Loucy (cell line): ENCODE measurements around the gene FAM193B.

Experiments
- CTCF ChIP-seq: fragments of 200-600 bp; sonication (generic); conservative IDR thresholded peaks from 2 replicates; pipeline ENCODE4 v1.5.1; 2014; ENCODE audit warnings: mild to moderate bottlenecking, antibody characterized with exemption, low read length
- EZH2phosphoT487 ChIP-seq: fragments of 200-600 bp; IDR thresholded peaks from 2 replicates; pipeline ENCODE4 v1.6.1; 2018; ENCODE audit warnings: antibody characterized with exemption, mild to moderate bottlenecking, moderate library complexity, borderline replicate concordance

GRCh38 chr5:177476531-177477233 is 77.7 kb downstream of the FAM193B start:
- no peak for TF ChIP-seq CTCF
- TF ChIP-seq EZH2phosphoT487 = no peak
